Subcutaneous adipose tissue (tissue), 4 donors: Measurements from ENCODE around the gene EYA2. TPM values are rescaled to one million over a fixed set of nuclear protein-coding genes. Genes with fewer than 3 reads are reported as not detected.

Source experiments
- total RNA-seq, 4 donors: library from RNA; depleted of rRNA; stranded (reverse); fragments of >200 nt; gene quantifications; one replicate each; pipeline ENCODE4 v1.1.0, GENCODE V29; 2016
- TF ChIP-seq, protein P1 (sequence below): fragments of 450-650 bp; IDR thresholded peaks from one replicate; pipeline ENCODE4 v1.5.1; 2016; ENCODE audit warnings: low read depth, mild to moderate bottlenecking, control low read depth, antibody characterized with exemption, moderate library complexity

Gene EYA2
- total RNA-seq, 4 donors from 2014 or later: 1.3 to 4.7 (median 2.8) TPM

GRCh38 chr20:46992640-46993035, 98.0 kb downstream of the EYA2 start:
- TF ChIP-seq, protein P1, sequence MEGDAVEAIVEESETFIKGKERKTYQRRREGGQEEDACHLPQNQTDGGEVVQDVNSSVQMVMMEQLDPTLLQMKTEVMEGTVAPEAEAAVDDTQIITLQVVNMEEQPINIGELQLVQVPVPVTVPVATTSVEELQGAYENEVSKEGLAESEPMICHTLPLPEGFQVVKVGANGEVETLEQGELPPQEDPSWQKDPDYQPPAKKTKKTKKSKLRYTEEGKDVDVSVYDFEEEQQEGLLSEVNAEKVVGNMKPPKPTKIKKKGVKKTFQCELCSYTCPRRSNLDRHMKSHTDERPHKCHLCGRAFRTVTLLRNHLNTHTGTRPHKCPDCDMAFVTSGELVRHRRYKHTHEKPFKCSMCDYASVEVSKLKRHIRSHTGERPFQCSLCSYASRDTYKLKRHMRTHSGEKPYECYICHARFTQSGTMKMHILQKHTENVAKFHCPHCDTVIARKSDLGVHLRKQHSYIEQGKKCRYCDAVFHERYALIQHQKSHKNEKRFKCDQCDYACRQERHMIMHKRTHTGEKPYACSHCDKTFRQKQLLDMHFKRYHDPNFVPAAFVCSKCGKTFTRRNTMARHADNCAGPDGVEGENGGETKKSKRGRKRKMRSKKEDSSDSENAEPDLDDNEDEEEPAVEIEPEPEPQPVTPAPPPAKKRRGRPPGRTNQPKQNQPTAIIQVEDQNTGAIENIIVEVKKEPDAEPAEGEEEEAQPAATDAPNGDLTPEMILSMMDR: no peak

- TF ChIP-seq, protein P1: no peak
Measured at GRCh38 chr20:46993465-46994095, 98.9 kb downstream of the EYA2 start.

DNA sequence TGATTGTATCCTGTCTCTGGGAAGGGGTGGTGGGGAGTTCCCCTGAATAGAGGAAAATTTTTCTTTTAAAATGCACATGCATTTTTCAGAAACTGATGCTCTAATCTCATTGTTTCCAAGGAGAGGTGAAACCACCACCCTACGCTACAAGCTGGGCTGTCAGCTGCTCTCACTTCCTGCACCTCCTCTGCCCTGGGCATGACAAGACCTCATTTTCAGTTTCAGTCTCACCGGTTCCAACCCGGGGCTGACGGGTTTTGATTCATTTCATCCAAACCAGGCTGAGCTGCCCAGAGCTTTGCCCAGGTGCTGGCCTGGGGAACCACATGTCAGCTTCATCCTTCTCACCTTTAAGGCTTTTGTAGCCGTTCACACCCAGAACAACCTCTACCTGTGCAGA, 99.7 kb downstream of the EYA2 start:
- TF ChIP-seq, protein P1: no peak

DNA sequence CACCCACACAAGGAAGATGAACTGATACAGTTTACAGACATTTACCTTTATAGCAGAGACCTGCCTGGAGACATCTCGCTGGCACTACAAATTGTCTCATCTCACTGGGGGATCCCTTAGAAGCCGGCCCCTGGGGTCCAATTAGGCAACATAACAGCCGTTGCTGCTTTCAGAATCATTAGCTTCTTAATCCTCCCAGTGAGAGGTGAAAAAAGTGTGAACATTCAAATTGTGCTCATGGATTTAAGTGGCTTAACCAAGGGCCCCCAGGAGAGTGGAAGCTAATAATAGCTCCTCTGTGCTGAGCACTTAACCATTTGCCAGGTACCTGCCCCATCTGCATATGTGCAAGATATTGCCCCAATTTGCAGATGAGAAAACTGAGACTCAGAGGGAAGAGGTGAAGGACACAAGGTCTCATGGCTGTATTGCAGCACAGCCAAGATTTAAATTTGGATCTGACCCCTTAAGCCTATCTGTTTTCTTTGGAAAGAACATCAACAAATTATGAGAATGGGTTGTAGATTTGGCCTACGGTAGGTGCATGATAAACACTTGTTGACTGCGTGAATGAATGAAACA, 101.0 kb downstream of the EYA2 start:
- TF ChIP-seq, protein P1: no peak

DNA sequence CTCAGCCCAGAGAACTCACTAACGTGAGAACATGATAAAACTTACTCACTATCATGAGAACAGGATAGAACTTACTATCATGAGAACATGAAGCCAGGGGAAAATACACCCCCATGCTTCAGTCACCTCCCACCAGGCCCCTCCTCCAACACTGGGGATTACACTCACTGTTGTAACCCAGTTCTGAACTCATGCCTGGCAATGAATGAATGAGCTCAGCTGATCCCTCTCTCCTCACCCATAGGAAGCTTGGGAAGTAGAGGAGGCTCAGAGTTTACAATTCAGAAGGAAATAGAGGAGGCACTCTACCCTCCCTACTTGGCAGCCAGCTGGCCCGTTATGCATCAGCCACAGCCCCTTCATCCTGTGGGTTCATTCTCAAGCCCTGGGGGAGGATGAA, 102.5 kb downstream of the EYA2 start:
- TF ChIP-seq, protein P1: no peak

GRCh38 chr20:46998477-46999240, 104.0 kb downstream of the EYA2 start:
- TF ChIP-seq, protein P1: no peak

DNA sequence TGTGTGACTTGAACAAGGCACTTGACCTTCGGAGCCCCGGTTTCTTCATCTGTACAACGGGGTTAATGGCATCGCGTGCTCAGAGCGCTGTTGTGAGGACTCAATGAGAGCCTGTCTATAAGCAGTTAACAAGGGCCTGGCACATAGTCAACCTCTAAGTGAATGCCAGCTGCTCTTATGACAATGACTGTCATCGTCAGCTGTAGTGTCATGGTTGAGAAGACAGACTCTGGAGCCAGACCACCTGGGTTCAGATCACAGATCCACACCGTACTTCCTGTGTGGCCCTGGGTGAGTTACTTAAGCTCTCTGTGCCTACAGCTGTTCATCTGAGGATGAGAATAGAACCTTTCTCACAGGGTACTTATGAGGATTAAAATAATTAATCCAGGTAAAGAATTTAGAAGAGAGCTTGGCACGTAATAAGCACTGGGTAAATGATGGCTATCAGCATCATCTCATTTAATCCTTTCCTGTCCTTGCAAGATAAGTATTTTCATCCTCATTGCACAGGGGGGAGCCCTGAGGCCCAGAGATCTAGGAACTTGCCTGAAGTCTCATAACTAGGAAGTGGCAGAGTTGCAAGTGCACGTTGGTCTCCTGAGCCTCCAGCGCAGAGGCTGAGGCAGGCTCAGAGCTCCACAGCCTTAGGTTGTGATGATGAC, 105.3 kb downstream of the EYA2 start:
- TF ChIP-seq, protein P1: no peak
